Measurements from ENCODE around the gene GNAS. TPM values are rescaled to one million over a fixed set of nuclear protein-coding genes. Genes with fewer than 3 reads are reported as not detected.
"Not testable (repeated sequence)": the region's sequence is repeated elsewhere in the genome, so short reads cannot be mapped to it uniquely, and the experiment has no call there.

The GNAS gene
- polyA plus RNA-seq, 1 donor (not counting 4 experiments of a cell fraction or from before 2014, with no cell fraction given), result 560 TPM

DNA sequence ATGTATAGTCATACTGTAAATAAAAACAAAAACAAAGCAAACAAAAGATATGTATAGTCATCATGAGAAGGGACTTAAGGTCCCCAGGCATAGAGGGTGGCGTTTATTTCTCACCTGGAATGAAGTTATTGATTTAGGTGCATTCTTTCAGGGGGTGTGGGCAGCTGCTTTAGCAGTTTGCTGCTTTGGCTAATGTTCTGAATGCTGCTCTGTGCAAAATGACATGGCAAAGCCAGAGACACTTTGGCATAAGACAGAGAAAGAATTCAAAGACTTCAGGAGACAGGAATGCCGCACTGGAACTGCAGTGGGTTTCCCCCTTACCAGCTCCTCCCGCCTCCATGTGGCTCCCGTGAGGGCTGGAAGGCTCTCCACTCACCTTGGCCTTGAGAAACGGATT is 92.1 kb downstream of the GNAS start:
- FAIRE-seq (no peak), DNase-seq (ENCODE audit: low read depth, low spot score) (no peak)

DNA sequence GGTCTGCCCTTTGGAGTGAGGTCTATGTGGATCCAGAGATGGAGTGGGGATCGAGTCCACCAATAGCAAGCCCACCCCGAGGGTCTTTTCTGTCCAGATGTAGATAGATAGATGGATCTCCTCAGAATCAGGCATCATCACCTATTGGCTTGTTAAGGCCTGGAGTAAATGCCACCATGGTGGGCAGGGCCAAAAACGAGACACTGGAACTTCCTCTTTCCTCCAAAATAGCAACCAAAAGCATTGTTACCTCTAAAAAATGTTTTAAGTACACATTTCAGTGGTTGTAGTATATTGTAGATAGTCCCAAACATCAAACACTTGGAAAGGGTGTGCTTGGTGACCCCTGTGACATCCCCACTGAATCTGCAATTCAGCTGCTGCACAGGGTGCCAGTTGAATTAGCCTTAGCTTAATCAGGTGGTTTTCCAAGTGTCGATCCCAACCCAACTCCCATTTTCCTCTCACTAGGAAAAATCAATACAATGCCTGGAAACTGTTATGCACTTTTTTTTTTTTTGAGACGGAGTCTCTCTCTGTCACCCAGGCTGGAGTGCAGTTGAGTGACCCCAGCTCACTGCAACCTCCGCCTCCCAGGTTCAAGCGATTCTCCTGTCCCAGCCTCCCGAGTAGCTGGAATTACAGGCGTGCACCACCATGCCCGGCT is 93.6 kb downstream of the GNAS start:
- H3K79me2 ChIP-seq (ENCODE audit: control insufficient read depth, insufficient read depth, low read length), result no peaks in the 10 kb centered on the region
- H2AFZ ChIP-seq (ENCODE audit: control insufficient read depth, low read length), result no peak overlapping the region
- no peaks in the 10 kb centered on the region for H3K9me1 ChIP-seq (ENCODE audit: control insufficient read depth, extremely low read depth, insufficient read depth, low read length)
- DNase-seq (ENCODE audit: low read depth, low spot score), result no peak
- H3K4me2 ChIP-seq (ENCODE audit: control insufficient read depth, extremely low read depth, insufficient read depth, low read depth, low read length), result no peak overlapping the region
- no peaks in the 10 kb centered on the region for H3K27me3 ChIP-seq (ENCODE audit: control insufficient read depth, extremely low read depth, insufficient read depth, low read length)
- no peaks in the 10 kb centered on the region for H3K36me3 ChIP-seq (ENCODE audit: control insufficient read depth in 2 of 2, extremely low read depth in 1 of 2, insufficient read depth in 2 of 2, low read length in 2 of 2)
- H3K4me3 ChIP-seq (ENCODE audit: control insufficient read depth in 2 of 3, extremely low read depth in 1 of 3, insufficient read depth in 2 of 3, low read depth in 1 of 3, low read length in 3 of 3), result no peak overlapping the region
- H3K9ac ChIP-seq (ENCODE audit: control insufficient read depth, extremely low read depth, insufficient read depth, low read length), result no peak overlapping the region
- no peak for FAIRE-seq
- H3K27ac ChIP-seq (ENCODE audit: control insufficient read depth, insufficient read depth, low read length), result no peak overlapping the region
- no peaks in the 10 kb centered on the region for H3K9me3 ChIP-seq (ENCODE audit: control insufficient read depth, low read depth, low read length)
- no peaks in the 10 kb centered on the region for H4K20me1 ChIP-seq (ENCODE audit: control insufficient read depth, extremely low read depth, insufficient read depth, low read length)
- no peaks in the 10 kb centered on the region for H3K4me1 ChIP-seq (ENCODE audit: control insufficient read depth, extremely low read depth, insufficient read depth, low read length)
- TF ChIP-seq, protein P1, sequence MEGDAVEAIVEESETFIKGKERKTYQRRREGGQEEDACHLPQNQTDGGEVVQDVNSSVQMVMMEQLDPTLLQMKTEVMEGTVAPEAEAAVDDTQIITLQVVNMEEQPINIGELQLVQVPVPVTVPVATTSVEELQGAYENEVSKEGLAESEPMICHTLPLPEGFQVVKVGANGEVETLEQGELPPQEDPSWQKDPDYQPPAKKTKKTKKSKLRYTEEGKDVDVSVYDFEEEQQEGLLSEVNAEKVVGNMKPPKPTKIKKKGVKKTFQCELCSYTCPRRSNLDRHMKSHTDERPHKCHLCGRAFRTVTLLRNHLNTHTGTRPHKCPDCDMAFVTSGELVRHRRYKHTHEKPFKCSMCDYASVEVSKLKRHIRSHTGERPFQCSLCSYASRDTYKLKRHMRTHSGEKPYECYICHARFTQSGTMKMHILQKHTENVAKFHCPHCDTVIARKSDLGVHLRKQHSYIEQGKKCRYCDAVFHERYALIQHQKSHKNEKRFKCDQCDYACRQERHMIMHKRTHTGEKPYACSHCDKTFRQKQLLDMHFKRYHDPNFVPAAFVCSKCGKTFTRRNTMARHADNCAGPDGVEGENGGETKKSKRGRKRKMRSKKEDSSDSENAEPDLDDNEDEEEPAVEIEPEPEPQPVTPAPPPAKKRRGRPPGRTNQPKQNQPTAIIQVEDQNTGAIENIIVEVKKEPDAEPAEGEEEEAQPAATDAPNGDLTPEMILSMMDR (optimal IDR thresholded peaks at IDR 0.05 in 1 of 3, IDR thresholded peaks at IDR 0.05 in 1 of 3, conservative IDR thresholded peaks at IDR 0.05 in 1 of 3; ENCODE audit: extremely low read depth in 1 of 3, insufficient read depth in 2 of 3, low read length in 3 of 3), result no peak
- TF ChIP-seq EZH2 (IDR thresholded peaks at IDR 0.05; ENCODE audit: low read length), result no peak
- dilution Hi-C loops (cut with MboI; ENCODE audit: extremely low pct_ligation_motif_present, low sequenced_read_pairs), result no loop called here

More for the DNA sequence above, 92.1 kb downstream of the GNAS start:
- dilution Hi-C loops (cut with MboI; ENCODE audit: extremely low pct_ligation_motif_present, low sequenced_read_pairs), result no loop called here
- Histone ChIP-seq H3K36me3 (ENCODE audit: control insufficient read depth in 2 of 2, extremely low read depth in 1 of 2, insufficient read depth in 2 of 2, low read length in 2 of 2) (no peaks in the 10 kb centered on the region), H3K27ac (ENCODE audit: control insufficient read depth, insufficient read depth, low read length) (no peak overlapping the region), H2AFZ (ENCODE audit: control insufficient read depth, low read length) (no peak overlapping the region), H3K4me2 (ENCODE audit: control insufficient read depth, extremely low read depth, insufficient read depth, low read depth, low read length) (no peak overlapping the region), H3K79me2 (ENCODE audit: control insufficient read depth, insufficient read depth, low read length) (no peaks in the 10 kb centered on the region), H3K9me3 (ENCODE audit: control insufficient read depth, low read depth, low read length) (no peaks in the 10 kb centered on the region), H3K27me3 (ENCODE audit: control insufficient read depth, extremely low read depth, insufficient read depth, low read length) (no peaks in the 10 kb centered on the region), H3K9me1 (ENCODE audit: control insufficient read depth, extremely low read depth, insufficient read depth, low read length) (no peaks in the 10 kb centered on the region), H3K9ac (ENCODE audit: control insufficient read depth, extremely low read depth, insufficient read depth, low read length) (no peak overlapping the region), H3K4me3 (ENCODE audit: control insufficient read depth in 2 of 3, extremely low read depth in 1 of 3, insufficient read depth in 2 of 3, low read depth in 1 of 3, low read length in 3 of 3) (no peak overlapping the region), H4K20me1 (ENCODE audit: control insufficient read depth, extremely low read depth, insufficient read depth, low read length) (no peaks in the 10 kb centered on the region), H3K4me1 (ENCODE audit: control insufficient read depth, extremely low read depth, insufficient read depth, low read length) (no peaks in the 10 kb centered on the region)
- no peak for TF ChIP-seq EZH2 (IDR thresholded peaks at IDR 0.05; ENCODE audit: low read length)
- TF ChIP-seq, protein P1 (optimal IDR thresholded peaks at IDR 0.05 in 1 of 3, IDR thresholded peaks at IDR 0.05 in 1 of 3, conservative IDR thresholded peaks at IDR 0.05 in 1 of 3; ENCODE audit: extremely low read depth in 1 of 3, insufficient read depth in 2 of 3, low read length in 3 of 3), result no peak

GRCh38 chr20:58947797-58948388 is 95.4 kb downstream of the GNAS start:
- dilution Hi-C loops (cut with MboI; ENCODE audit: extremely low pct_ligation_motif_present, low sequenced_read_pairs); DNase-seq (ENCODE audit: low read depth, low spot score); H3K27me3 ChIP-seq (ENCODE audit: control insufficient read depth, extremely low read depth, insufficient read depth, low read length): not testable (repeated sequence)

More at GRCh38 chr20:58947797-58948388, 95.4 kb downstream of the GNAS start:
- not testable (repeated sequence) for H3K36me3 ChIP-seq (ENCODE audit: control insufficient read depth in 2 of 2, extremely low read depth in 1 of 2, insufficient read depth in 2 of 2, low read length in 2 of 2); H4K20me1 ChIP-seq (ENCODE audit: control insufficient read depth, extremely low read depth, insufficient read depth, low read length); H3K4me1 ChIP-seq (ENCODE audit: control insufficient read depth, extremely low read depth, insufficient read depth, low read length); H3K9me3 ChIP-seq (ENCODE audit: control insufficient read depth, low read depth, low read length); H3K9me1 ChIP-seq (ENCODE audit: control insufficient read depth, extremely low read depth, insufficient read depth, low read length); H3K4me3 ChIP-seq (ENCODE audit: control insufficient read depth in 2 of 3, extremely low read depth in 1 of 3, insufficient read depth in 2 of 3, low read depth in 1 of 3, low read length in 3 of 3); H2AFZ ChIP-seq (ENCODE audit: control insufficient read depth, low read length); FAIRE-seq; H3K27ac ChIP-seq (ENCODE audit: control insufficient read depth, insufficient read depth, low read length); H3K4me2 ChIP-seq (ENCODE audit: control insufficient read depth, extremely low read depth, insufficient read depth, low read depth, low read length); H3K9ac ChIP-seq (ENCODE audit: control insufficient read depth, extremely low read depth, insufficient read depth, low read length); H3K79me2 ChIP-seq (ENCODE audit: control insufficient read depth, insufficient read depth, low read length)

Measured in keratinocyte (primary cell).